Thyroid gland (tissue), 4 donors: ENCODE results near the gene PKD1. TPM values are rescaled to one million over a fixed set of nuclear protein-coding genes. Genes with fewer than 3 reads are reported as not detected.

Experiments
- DNase-seq, 2 donors: peaks; one replicate each; pipeline ENCODE4 v3.0.0-alpha.2; 2019
- H3K27ac ChIP-seq, 3 donors: fragments of 200-600 bp; sonication (generic); 1 replicate in 2 of 3; 2 replicates in 1 of 3; pipeline ENCODE4 v1.5.1; 2016 to 2019; ENCODE audit warnings: mild to moderate bottlenecking in 1 of 3, moderate library complexity in 1 of 3
- H3K27me3 ChIP-seq: fragments of 200-600 bp; sonication (generic); one replicate; pipeline ENCODE4 v1.5.1; 2019
- H3K36me3 ChIP-seq, 2 donors: fragments of 200-600 bp; sonication (generic); one replicate each; pipeline ENCODE4 v1.5.1; 2016 to 2019
- H3K4me1 ChIP-seq, 2 donors: fragments of 200-600 bp; sonication (generic); one replicate each; pipeline ENCODE4 v1.5.1; 2017 to 2019
- H3K4me3 ChIP-seq, 3 donors: fragments of 200-600 bp; sonication (generic); replicated peaks in 1 of 3; 1 replicate in 2 of 3; 2 replicates in 1 of 3; pipeline ENCODE4 v1.5.1; 2016; ENCODE audit warnings: mild to moderate bottlenecking in 1 of 3
- H3K9me3 ChIP-seq: fragments of 200-600 bp; sonication (generic); one replicate; pipeline ENCODE4 v1.5.1; 2017
- CTCF ChIP-seq, 6 experiments: fragments of 200-600 bp in 3 of 6; fragments of 450-650 bp in 3 of 6; sonication (generic) in 3 of 6; IDR thresholded peaks; one replicate each; pipeline ENCODE4 v1.5.1; 2016 to 2019; ENCODE audit warnings: antibody characterized with exemption in 6 of 6, mild to moderate bottlenecking in 2 of 6, inconsistent platforms in 1 of 6, moderate library complexity in 1 of 6
- POLR2A ChIP-seq, 2 donors: fragments of 450-650 bp; IDR thresholded peaks; one replicate each; pipeline ENCODE4 v1.6.1; 2017; ENCODE audit warnings: antibody characterized with exemption in 2 of 2, mild to moderate bottlenecking in 2 of 2, moderate library complexity in 1 of 2
- WGBS, 2 donors: methylation state at CpG; one replicate each; pipeline ENCODE4 v1.1.5; 2017; 5-methylcytosine and 5-hydroxymethylcytosine counted together
- intact Hi-C: fragments of 100-400 bp; cut with DNase I; formaldehyde crosslinking; loops from one replicate; pipeline ENCODE4 v1.15.1; 2023
- total RNA-seq, 4 donors: library from RNA; depleted of rRNA; stranded (reverse); fragments of >200 nt; gene quantifications; one replicate each; pipeline ENCODE4 v1.2.3, GENCODE V29; 2016

The PKD1 gene
- total RNA-seq, 4 donors from 2014 or later = 66.9 to 153 (median 87.7) TPM

DNA sequence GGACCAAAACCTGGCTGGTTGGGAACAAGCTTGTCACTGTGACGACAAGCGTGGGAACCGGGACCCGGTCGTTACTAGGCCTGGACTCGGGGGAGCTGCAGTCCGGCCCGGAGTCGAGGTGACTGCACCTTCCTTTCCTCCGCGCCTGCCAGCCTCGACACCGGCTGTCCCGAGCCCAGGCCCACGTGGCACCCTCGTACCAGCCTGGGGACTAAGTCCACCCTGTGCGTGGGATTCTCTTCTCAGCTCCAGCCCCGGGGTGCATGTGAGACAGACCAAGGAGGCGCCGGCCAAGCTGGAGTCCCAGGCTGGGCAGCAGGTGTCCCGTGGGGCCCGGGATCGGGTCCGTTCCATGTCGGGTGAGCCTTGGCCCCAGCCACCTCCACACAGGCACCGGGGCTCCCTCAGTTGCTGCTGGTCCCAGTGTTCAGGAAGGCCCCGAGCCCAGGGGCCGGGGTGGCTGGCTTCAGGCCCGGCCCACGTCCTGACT lies 56.3 kb downstream of the PKD1 start:
- no peak for TF ChIP-seq POLR2A (IDR thresholded peaks at IDR 0.05)
- TF ChIP-seq CTCF (IDR thresholded peaks at IDR 0.05) = no peak
- Histone ChIP-seq H3K9me3 (no peaks in the 10 kb centered on the region), H3K4me3 (no peak overlapping the region), H3K27me3 (no peaks in the 10 kb centered on the region), H3K4me1 (no peaks in the 10 kb centered on the region), H3K27ac (no peak overlapping the region), H3K36me3 (peaks cover 44 to 69% of the 10 kb centered on the region in 2 donors)
- 95 to 96% methylated on average over 13 to 14 of the region's 30 CpGs for WGBS, 2 donors
- no peak for DNase-seq
- intact Hi-C loops = no loop called here

- Histone ChIP-seq H3K36me3 (peaks cover 49 to 70% of the 10 kb centered on the region in 2 donors), H3K27me3 (no peaks in the 10 kb centered on the region), H3K27ac (no peak overlapping the region), H3K9me3 (no peaks in the 10 kb centered on the region), H3K4me3 (no peak overlapping the region), H3K4me1 (peaks cover 0 to 2% of the 10 kb centered on the region in 2 donors)
- intact Hi-C loops = no loop called here
- TF ChIP-seq POLR2A (IDR thresholded peaks at IDR 0.05) = no peak
- no peak for TF ChIP-seq CTCF (IDR thresholded peaks at IDR 0.05)
- DNase-seq = no peak
- 96 to 99% methylated on average over 16 to 20 of the region's 23 CpGs for WGBS, 2 donors
Measured at GRCh38 chr16:2078691-2079090, 57.0 kb downstream of the PKD1 start.

DNA sequence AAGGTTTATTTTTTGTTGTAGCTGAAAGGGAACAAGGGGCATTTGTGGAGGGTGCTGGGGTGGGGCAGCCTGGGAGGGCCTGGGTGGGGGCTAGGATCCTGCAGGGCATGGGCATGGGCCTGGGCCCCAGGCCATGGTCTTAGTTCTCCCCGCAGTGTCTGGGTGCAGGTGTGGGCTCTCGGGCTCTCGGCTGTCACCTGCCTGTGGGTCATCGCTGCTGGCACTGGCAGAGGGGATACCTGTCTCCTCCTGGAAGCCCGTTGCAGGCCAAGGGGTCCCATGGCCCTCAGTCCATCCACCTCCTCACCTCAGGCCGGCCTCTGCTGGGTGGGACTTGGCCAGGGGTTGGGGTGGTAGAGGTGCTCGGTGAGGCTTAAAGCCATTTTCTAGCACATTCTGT lies 57.6 kb downstream of the PKD1 start:
- Histone ChIP-seq H3K4me3 (no peak overlapping the region), H3K9me3 (no peaks in the 10 kb centered on the region), H3K27me3 (no peaks in the 10 kb centered on the region), H3K36me3 (peaks cover 49 to 65% of the 10 kb centered on the region in 2 donors), H3K27ac (no peak overlapping the region), H3K4me1 (peaks cover 3 to 8% of the 10 kb centered on the region in 2 donors)
- no peak for DNase-seq
- 92 to 95% methylated on average over 2 to 7 of the region's 7 CpGs for WGBS, 2 donors
- intact Hi-C loops = no loop called here
- TF ChIP-seq CTCF (IDR thresholded peaks at IDR 0.05) (no peak), POLR2A (IDR thresholded peaks at IDR 0.05) (no peak)

GRCh38 chr16:2077696-2078095 lies 58.0 kb downstream of the PKD1 start:
- TF ChIP-seq POLR2A (IDR thresholded peaks at IDR 0.05) (no peak), CTCF (IDR thresholded peaks at IDR 0.05) (no peak)
- H3K27me3 ChIP-seq = no peaks in the 10 kb centered on the region
- H3K27ac ChIP-seq = no peak overlapping the region
- peaks cover 47 to 61% of the 10 kb centered on the region in 2 donors for H3K36me3 ChIP-seq
- WGBS, 2 donors = 95 to 97% methylated on average over 9 to 14 of the region's 21 CpGs
- H3K9me3 ChIP-seq = no peaks in the 10 kb centered on the region
- intact Hi-C loops = no loop called here
- no peak for DNase-seq
- peaks cover 7 to 12% of the 10 kb centered on the region in 2 donors for H3K4me1 ChIP-seq
- H3K4me3 ChIP-seq = no peak overlapping the region

DNA sequence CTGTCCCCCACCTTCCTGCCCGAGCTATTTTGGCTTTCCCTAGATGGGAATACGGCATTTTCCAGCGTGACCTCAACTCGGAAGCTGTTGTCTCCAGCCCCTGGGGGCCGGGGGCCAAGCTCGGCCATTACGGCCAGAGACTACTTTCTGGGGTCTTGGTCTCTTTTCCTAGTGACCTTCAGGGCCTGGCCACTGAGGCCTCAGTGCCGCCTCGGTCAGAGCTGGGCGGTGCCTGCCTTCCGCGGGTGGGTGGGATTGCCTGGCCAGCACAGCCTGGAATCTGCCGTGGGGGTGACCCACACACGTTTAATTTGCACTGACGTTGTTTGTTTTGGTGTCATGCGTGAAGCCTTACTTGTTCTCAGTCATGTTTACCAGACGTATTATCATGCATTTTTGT lies 58.7 kb downstream of the PKD1 start:
- Histone ChIP-seq H3K27me3 (no peaks in the 10 kb centered on the region), H3K27ac (no peak overlapping the region), H3K4me3 (no peak overlapping the region), H3K9me3 (no peaks in the 10 kb centered on the region), H3K4me1 (peaks cover 12 to 18% of the 10 kb centered on the region in 2 donors), H3K36me3 (peaks cover 44 to 54% of the 10 kb centered on the region in 2 donors)
- intact Hi-C loops = no loop called here
- WGBS, 2 donors = 90 to 91% methylated on average over 16 to 17 of the region's 17 CpGs
- TF ChIP-seq POLR2A (IDR thresholded peaks at IDR 0.05) = no peak
- no peak for TF ChIP-seq CTCF (IDR thresholded peaks at IDR 0.05)
- DNase-seq = no peak
